HG03565 (cell line): ENCODE measurements around the gene BCLAF3.

ENCODE experiments used
- ATAC-seq: cut with Tn5 transposase; IDR thresholded peaks from one replicate; pipeline ENCODE4 v1.9.1; 2021; ENCODE audit warnings: mild to moderate bottlenecking, moderate library complexity; ENCODE audit not compliant: unreplicated experiment

Gene BCLAF3

DNA sequence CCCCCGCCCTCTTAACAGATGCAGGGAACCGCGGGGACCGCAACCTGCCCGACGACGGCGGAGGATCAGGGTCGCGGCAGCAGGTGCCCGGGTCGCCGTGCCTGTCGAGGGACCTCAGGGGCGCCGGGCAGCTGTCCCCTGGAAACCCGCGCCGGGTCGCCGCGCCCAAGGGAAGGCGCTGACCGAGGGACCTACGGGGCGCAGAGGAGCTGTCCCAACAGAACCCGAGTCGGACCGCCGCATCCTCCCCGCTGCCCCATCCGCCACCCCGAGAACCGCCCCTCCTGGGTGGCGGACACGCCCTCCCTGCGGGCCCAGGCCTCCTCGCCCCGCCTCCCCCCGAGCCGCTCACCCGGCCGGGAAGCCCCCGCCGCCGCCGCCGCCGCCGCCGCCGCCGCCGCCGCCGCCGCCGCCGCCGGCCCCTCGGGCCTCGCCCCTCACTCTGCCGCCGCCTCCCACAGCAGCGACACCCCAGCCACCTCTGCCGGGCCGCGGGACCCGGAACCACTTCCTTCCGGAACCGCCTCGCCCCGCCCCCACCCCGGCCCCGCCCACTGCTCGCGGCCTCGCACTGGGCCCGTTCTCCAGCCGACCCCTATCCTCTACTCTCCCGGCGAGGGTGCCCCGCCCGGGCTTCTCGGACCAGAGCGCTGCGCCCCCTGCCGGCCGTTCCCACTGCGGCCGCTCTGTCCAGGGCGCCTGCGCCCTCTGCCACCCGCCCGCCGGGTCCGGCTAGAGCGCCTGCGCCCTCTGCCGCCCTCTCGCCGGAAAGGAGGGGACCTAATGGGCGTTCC lies at the start of gene BCLAF3:
BCLAF3 (minus strand) TSS at position 506 of the 794 bp plus-strand sequence. CDS start 20,797 bp downstream, outside the sequence.
- peak; percentile 95 for ATAC-seq

DNA sequence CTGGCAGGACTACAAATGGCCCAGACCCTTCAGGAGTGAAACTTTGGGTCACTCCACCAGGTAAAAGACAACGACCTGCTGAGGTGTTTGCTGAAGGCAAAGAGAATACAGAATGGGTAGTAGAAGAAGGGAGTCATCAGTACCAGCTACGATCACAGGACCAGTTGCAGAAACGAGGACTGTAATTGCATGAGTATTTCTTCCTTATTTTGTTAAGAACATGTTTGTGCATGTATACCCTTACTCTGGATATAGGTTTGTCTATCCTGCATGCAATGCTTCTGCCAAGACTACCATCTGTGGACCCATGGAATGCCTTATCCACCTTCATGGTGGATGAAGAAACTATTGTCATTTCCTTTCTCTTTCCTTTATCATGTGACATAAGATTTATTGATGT lies 48.1 kb upstream of the BCLAF3 start:
- ATAC-seq: no peak

DNA sequence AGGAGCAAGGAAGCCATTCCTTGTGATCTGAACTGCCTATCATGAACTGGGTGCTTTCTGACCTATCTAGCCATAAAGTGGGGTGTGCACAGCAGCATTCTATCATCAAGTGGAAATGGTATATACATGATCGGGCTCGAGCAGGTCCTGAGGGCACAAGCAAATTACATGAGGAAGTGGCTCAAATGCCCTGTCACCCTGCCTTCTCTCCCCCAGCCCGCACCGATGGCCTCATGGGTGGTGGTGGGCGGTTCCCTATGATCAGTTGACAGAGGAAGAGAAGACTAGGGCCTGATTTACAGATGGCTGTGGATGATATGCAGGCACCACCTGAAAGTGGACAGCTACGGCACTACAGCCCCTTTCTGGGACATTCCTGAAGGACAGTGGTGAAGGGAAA lies 46.3 kb upstream of the BCLAF3 start:
- ATAC-seq: no peak

DNA sequence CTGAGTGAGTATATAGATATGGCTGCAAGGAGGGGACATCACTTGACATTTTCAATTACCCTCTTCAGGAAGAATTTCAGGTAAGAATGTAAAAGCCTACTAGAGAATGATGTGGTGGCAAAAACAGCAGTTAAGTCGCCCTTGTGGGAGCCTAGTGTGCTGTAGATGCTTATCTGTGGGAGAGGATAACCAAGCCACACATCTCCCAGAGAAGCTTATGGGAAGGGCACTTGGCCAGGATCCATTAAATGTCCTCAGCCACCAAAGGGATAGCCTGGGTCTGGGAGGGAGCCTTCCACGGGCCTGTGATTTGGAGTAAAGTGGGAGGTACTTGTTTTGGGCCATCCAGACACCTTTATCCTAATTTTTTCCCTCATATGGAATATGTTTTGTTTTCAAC lies 41.3 kb upstream of the BCLAF3 start:
- ATAC-seq: no peak

DNA sequence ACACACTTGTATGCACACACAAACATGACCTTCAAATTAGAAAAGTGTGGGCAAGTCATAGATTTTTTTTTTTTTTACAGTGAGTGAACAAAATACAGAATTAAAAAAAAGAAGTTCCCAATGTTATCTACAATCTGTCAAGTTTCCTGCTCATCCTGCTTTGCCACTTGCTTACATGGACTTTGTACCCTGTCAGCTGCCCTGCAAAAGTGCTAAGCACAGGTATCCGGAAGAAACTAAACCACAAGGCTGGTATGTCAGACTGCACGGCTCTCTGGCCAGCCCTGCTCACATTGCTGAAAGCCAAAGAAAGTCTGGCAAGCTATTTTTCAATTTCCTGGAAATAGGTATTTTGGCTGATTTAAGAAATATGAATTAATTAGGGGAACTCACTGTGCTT lies 38.9 kb upstream of the BCLAF3 start:
- no peak for ATAC-seq

DNA sequence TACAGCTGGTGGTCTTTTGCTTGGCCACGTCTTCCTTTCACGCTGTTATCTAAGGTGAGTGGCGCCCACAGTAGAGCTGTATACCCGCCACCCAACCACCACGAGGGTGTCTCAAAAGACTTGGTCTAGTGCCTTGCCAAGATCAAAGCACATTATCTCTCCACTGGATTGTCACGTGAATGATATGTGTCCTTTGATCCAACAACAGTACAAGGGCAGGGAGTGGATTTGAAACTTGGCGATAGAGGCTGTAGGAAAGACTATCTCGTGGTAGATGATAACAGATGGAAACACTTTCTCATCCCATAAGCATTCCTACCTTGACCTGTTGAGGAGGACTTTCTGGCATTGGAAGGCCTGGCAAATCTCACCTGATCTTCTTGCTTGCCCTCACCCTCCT lies 37.7 kb upstream of the BCLAF3 start:
- no peak for ATAC-seq

DNA sequence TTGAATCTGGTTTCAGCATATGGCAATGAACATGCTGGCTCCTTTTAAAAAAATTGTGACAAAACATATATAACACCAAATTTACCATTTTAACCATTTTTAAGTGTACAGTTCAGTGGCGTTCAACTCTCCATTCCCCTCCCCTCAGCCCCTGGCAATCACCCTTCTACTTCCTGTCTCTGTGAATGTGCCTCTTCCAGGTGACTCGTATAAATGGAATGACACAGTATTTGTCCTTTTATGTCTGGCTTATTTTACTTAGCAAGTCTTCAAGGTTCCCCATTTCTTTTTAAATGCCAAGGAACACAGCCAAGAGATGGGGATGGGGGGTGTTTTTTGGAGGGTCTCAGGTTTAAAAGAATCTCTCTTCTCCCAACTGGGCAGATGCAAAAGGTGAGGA lies 35.4 kb upstream of the BCLAF3 start:
- no peak for ATAC-seq

DNA sequence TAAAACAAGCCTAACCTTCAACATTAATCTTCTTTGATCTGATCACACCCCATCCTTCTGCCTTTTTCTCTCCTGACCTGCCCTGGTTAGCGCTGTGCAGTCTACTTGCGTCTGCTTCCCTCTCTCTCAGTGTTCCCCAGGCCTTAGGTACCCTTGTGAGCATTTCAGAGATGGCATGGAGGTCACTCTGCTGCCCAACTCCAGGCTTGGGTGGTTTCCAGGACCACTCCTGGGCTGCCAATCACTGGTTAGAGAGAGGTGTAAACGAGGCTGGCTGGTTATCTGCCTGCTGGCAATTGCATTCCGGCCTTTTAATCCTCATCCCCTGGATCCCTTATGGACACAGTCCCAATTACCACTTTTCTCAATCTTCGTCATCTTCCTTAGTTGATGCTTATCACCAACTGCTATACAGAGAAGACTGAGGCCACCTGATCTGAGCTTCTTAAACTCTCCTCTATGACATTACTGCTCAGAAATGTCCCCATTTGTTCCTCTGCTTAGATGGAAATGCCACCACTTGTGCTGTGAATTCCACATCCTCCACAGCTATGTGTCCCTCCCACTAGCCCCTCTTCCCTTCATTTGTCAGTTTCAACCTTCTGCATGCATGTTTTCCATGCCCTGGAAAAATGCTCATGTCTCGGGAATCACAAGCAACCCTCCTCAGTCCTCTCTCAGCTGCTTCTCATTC lies 29.0 kb upstream of the BCLAF3 start:
- ATAC-seq: no peak

DNA sequence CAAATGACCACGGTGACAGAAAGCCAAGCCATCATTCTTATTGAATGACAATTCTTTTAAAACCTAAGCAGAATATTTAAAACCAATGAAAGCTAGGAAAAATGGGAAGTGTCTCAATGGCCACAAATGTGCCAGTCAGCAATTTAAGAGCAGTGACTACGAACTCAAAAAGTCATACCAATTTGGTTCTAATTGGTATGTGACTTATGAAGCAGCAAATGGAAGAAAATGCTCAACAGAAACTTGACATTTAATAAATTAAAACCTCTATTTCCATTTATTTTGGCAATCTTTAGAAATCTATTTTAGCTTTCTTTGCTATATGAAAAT lies 25.7 kb upstream of the BCLAF3 start:
- ATAC-seq: no peak

DNA sequence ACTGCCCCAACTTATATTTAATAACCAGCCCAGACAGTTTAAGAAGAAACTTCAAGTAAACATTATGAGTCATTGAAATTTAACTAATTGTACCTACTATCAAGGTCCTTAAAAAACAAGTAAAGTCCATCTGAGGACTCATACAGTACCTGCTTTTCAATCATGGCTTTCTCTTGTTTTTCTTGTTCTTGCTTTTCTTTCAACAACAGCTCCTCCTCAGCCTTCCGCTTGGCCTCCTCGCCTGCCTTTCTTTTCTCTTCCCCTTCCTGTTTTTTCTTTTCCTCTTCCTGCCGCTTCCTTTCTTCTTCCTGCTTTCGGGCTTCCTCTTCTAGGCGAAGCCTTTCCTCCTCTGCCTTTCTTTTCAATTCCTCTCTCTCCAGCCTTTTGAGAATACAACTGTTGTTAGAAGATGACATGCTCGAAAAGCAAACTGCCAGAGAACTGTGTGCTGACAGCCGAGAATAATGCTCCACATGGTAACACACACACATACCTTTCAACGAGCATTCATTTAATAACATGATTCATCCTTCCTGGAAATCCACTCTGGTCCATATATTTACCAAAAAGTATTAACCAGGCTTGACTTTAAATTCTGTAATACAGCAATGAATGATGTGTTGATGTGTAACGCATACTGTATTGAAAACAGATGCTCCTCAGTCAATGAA lies 25.2 kb upstream of the BCLAF3 start:
- ATAC-seq: no peak

DNA sequence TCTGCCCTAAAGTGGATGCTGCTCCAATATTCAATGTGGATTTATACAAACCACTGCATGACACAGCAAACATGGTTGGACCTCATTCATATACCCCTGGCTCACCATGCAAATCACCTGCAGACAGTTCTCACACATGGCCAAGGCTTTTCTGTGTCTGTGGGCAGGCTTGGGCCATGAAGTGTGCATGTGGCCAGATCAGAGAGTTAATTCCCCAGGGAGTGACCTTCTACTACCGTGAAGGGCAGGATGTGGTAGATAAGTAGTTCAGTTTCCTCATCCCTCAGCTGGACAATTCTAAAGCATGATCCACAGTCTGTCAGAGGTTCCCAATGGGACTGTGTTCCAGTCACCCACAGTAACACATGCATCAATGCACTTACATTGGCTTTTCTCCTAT lies 24.6 kb upstream of the BCLAF3 start:
- ATAC-seq: no peak

DNA sequence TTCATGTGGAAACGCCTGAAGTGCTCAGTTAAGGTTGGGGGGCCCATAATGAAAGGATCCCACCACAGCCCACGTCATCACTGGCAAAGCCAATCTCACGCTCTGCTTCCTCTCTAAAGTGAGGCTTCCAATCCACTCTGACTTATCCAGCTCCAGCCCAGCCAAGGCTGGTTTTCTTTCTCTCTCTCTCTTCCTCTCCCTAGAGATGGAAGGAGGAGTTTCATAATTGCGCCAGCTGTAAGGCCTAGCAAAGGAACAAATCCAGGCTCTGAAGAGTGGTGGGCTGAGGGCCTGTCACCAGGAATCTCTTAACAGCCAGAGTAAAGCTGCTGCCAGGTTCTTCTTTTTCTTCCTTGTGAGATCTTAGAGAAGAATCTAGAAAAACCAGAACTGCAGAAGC lies 20.7 kb upstream of the BCLAF3 start:
- no peak for ATAC-seq

DNA sequence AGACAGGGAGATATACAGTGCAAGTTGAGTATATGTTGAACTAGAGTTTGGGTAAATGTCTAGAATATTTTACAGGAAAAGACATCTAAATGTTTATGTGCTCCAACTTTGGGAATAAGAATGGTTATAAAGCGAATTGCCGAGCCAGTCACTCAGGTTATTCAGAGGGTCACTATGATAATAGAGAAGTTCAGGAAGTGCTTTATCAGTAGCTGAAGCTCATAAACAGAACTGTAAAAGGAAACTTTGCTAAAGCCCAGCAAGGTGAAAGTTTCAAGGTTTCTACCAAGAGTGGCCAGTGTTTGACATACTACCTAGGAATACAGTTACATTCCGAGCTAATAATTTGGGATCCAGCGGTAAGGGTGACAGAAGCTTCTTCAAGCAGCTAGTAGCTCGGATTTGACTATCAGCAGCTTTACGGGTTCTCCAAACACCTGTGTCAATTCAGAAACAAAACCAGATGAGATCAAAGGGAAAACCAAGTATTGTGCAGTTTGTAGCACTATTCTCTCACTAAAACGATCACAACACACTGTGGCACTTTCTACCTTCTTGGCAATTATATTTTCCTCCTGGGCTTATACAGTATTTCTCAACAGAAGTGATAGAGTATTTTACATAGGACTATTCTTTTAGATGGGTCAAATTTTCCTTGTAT lies 17.2 kb upstream of the BCLAF3 start:
- ATAC-seq: no peak

DNA sequence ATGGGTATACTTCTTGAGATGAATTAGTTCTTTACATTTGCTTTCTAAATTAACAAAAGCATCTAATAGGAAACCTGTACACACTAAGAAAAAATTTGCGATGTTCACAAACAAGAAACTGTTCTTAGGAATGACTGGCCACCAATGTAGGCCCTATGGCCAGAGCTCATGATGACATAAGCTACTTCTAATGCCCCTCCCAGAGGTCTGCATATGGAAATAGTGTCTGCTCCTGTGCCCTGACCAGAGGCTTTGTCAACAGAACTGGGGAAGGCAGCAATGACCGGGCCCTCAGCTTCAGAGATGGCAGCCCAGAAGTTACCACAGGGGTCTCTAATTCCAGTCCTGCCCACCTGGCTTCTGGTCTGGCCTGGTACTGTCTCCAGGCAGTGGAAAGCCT lies 15.0 kb upstream of the BCLAF3 start:
- no peak for ATAC-seq

DNA sequence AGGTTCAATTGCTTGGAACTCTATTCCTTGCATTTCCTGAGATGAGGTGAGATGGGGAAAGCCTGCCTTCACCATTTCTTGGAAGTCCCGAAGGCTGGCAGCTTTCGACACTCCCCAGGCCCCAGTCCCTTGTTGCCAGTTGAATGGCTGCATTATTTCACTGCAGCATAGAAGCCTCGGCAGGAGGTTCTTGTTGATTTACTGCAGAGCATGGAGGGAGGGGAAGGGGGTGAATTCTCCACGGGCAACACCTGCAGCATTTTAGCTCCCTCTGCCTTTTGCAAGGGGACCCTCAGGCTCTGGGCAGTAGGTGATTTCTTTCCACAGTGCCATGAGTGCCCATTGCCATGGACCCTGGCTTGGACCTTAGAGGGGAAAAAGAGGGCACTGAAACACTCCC lies 10.7 kb upstream of the BCLAF3 start:
- no peak for ATAC-seq

DNA sequence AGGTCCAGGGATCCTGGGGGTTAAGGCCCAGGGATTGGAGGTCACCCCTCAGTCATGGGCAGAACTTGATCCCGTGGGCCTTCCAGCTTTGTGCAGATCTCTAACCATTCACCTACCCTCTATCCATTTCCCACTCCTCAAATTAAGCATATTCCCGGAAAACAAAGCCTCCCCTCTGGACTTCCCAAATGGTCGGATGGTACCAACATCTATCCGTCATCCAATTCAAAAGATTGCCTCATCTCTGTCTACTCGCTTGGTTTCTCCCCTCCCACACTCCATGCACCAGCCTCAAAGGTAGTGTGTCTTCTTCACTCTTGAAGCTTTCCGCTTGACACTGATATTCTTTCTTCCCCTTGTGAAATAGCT lies 473 bp upstream of the BCLAF3 start:
- no peak for ATAC-seq

DNA sequence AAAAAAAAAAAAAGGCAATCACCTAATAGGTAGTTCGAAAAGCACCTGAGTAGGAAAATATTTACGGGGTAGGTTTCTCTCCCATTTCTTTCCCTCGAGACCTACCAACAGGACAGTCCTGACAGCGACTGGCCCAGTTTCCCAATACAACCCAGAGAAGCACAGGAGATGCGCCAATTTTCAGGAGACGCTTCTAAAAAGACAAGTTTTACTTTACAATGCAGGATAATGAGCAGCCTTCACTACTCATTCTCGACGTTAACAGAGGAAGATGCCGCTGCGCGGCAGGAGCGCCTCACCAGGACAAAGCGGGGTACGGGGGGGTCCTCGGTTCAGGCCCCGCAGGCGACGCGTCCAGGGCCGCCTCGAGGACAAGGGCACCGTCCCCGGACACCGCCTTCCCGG lies 708 bp downstream of the BCLAF3 start:
- ATAC-seq: peak; percentile 11

DNA sequence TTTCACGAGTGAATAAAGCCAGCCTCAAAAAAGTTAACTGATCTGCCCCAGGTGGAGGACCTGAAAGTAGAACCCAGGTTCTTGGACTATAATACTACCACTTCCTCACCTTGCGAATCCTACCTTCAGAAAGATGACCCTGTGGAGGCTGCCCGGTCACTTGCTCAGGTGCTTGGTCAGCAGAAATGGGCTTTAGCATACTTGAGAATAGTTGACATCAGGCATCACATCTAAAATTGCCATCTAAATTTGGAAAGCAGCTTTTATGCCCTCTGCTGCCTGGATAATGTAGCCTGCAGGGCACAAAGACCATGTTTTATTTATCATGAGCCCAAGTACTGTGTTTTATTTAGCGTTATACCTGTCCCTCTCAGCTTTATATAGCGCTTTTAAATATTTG lies 3.0 kb downstream of the BCLAF3 start:
- ATAC-seq: no peak

DNA sequence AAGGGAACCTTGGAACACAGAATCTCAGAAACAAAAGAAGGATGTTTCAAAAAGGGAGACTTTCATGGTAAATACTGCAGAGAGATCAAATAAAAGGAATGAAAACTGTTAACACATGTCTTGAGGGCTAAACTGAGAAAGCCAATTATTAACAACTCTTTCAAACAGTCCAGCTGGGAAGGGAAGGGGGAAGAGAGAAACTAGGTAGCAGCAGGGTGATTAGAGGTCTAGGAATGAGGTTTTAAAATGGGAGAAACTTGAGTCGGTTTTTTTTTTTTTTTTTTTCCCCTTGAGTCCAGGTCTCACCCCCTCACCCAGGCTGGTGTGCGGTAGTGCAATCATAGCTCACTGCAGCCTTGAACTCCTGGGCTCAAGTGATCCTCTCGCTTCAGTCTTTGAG lies 4.3 kb downstream of the BCLAF3 start:
- no peak for ATAC-seq

DNA sequence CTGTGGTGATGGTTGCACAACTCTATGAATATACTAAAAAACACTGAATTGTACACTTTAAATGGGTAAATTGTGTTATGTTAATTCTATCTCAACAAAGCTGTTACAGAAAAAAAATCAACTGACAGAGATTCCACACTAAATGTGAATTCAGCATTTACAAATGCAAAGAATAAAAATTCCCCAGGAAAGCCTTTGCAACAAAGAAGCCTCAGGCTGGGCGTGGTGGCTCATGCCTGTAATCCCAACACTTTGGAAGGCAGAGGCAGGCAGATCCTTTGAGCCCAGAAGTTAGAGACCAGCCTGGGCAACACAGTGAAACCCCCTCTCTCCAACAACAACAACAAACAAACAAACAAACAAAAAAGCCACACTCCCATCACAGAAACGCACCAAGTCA lies 8.9 kb downstream of the BCLAF3 start:
- ATAC-seq: no peak

DNA sequence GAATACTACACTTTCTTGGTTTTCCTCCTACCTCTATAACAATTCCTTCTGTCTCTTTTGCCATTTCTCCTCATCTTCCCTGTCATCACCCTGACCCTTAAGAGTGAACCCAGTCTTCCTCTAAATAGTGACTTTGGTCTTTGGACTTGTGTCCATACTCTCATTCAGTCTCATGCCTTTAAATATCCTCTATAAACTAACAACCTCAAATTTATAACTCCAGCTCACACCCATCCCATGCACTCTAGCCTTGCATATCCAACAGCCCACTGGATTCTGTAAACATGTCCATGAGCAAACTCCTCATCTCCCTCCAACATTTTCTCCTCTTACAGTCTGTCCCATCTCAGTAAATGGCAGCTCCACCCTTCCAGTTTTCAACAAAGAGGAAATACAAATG lies 15.0 kb downstream of the BCLAF3 start:
- no peak for ATAC-seq

DNA sequence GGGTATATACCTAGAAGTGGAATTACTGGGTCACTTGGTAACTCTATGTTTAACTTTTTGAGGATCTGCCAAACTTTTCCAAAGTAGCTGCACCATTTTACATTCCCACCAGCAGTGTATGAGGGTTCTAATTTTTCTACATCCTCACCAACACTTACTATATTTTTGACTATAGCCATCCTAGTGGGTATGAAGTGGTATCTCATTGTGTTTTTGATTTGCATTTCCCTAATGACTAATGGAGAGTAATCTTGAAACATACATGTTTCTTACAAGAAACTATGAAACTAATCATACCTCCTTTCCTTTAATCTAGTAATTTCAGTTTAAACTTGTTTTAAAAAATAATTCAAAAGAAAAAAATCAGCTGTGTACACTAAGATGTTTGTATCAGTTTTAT lies 17.9 kb downstream of the BCLAF3 start:
- no peak for ATAC-seq
